ENCODE data around the gene GRK5.

DNA sequence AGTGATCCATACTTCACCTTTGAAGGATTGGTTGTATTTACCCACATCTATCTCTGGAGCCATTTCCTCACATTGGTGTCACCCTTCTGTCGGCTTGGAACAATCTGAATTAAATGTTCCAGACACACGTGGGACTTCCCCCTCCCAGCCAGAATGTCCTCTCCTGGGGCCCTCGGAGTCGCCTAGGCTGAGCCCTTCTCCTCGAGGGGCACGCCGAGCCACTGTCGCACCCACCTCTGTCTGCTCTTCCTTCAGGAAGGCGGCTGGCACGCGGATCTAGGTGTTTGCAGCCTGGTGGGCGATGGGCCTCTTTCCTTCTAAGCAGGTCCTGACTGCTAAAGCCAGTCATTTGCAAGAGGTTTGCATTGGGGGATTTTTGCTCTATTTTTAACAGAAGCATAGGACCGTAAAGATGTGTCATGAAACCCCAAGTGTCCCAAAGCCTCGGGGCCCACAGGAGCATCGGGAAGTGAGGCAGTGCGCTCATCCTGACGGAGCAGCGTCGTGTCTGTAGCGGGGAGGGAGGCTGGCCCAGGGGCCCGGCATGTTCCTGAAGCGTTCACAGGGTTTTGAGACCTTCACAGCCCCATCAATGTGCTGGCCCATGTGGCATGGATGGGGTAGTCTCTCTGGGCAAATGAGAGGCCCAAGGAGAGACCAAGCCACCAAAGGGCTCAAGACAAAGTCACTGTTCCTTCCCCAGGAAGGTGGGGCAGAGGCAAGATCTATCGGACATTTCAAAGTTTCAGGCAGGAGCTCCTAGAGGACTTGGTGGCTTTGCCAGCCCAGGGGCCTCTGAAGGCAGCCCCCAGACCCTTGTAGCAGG, 248.5 kb downstream of the GRK5 start:
- no peak for TF ChIP-seq CTCF (IDR thresholded peaks at IDR 0.05)
- TF ChIP-seq POLR2A (IDR thresholded peaks at IDR 0.05): no peak

Data from lower leg skin (tissue), 3 donors.